Measurements from ENCODE around the gene COL16A1. TPM values are rescaled to one million over a fixed set of nuclear protein-coding genes. Genes with fewer than 3 reads are reported as not detected.

Gene COL16A1
- 85.6 and 115 TPM in 2 replicates for total RNA-seq

GRCh38 chr1:31703431-31704270, at the start of gene COL16A1:
TSS of gene COL16A1 (minus strand) at chr1:31704017. CDS start at chr1:31702193, 1,824 bp downstream.

DNA sequence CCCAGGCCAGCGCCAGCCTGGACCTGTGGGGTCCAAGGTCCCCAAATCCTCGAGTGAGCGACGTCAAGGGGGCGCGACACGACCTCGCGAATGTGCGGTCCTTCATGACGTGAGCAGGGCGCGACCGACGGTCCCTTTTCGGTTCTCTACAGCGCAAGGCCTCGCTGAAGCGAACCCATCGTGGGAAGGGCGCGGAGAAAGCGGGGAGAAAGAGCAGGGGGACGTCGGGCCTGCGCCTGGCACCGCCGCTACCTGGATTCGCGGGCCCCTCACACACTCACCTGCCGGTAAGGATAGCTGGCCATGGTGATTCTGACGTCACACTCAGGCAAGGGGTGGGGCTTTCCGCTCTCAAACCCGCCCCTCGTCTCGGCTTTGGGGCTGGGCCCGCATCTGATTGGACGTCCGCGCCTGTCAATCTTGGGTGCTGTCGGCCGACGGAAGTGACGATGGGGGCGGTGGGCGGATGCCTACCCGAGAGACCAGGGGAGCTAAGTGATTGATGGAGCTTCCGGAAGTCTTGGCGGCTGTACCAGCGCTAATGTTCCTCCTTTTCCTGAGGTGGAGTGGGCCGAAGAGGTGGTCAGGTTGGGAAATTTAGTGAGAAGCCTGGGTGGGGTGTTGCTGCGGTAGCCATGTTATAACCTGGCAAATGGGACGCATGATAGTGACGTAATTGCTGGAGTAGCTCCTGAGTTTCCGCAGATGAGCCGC, 59.1 kb downstream of the COL16A1 start, which contains the start of gene PEF1:
PEF1 (minus strand) TSS at position 317 of the 714 bp plus-strand sequence; CDS start at position 305, 12 bp downstream.

DNA sequence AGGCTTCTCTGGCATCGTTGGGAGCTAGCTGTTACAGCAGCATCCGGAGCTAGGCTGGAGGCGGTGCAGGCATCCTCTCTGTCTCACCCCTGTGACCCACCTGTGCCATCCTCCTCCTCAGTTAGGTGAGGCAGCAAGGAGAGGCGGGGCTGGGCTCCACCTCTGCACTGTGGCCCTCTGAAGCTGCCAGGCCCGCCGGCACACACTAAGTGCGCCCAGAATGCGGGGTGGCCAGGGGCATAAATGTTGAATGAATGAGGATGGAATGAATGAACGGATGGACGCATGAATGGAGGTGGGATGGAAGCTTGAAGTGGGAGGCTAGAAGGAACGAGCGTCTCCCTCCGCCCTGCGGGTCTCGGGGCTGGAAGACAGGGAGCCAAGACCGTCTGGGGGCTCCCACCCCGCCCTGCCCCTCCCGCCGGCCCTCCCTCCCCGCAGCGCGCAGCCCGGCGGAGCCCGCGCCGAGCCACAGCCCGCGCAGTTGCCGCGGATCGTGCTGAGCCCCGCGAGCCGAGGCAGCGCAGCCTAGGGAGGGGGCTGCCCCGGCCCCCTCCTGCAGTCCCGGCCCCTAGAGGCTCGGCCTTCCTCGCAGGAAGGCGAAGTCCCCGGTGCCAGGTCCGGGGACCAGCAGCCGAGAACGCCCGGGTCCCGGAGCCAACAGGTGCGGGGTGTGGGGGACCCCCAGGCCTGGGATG, 86.5 kb downstream of the COL16A1 start, which contains the start of gene HCRTR1:
HCRTR1 (plus strand) TSS at position 472 of the 698 bp plus-strand sequence. CDS start 1,504 bp downstream, outside the sequence.

Other genes with a start within 250 kb of the COL16A1 start
- 0.94 and 2.4 TPM in 2 replicates for gene TINAGL1, start 127.5 kb downstream of the COL16A1 start, total RNA-seq
- gene HCRTR1, start 86.3 kb downstream of the COL16A1 start, total RNA-seq: not detected in 2 replicates
- 48.4 and 54.0 TPM in 2 replicates for gene PEF1, start 59.1 kb downstream of the COL16A1 start, total RNA-seq
- gene ADGRB2, start 60.3 kb upstream of the COL16A1 start, total RNA-seq: 6.9 and 10.6 TPM in 2 replicates
- gene SPOCD1, start 112.0 kb upstream of the COL16A1 start, total RNA-seq: 17.4 and 33.6 TPM in 2 replicates
- 281 and 473 TPM in 2 replicates for gene PTP4A2, start 234.4 kb upstream of the COL16A1 start, total RNA-seq

All from bronchial smooth muscle cell (primary cell).